HepG2 (cell line): Measurements from ENCODE around the gene NCOA7. TPM values are rescaled to one million over a fixed set of nuclear protein-coding genes. Genes with fewer than 3 reads are reported as not detected.

ENCODE experiments used
- CEBPG ChIP-seq: IDR thresholded peaks from 2 replicates; pipeline ENCODE4 v1.6.1; 2016
- DNMT3B ChIP-seq: conservative IDR thresholded peaks from 2 replicates; pipeline ENCODE4 v1.6.1; 2016; ENCODE audit warnings: missing biosample characterization, control low read depth
- ELF3 ChIP-seq: IDR thresholded peaks from 2 replicates; pipeline ENCODE4 v1.6.1; 2016; ENCODE audit warnings: missing genetic modification reagents, missing compliant biosample characterization
- HHEX ChIP-seq: IDR thresholded peaks from 2 replicates; pipeline ENCODE4 v1.6.1; 2016; ENCODE audit warnings: control low read depth
- HNRNPLL ChIP-seq: fragments of 200-400 bp; formaldehyde crosslinking; IDR thresholded peaks from 2 replicates; pipeline ENCODE4 v1.6.1; 2017; ENCODE audit warnings: mild to moderate bottlenecking, low read depth, low read length; ENCODE audit not compliant: poor library complexity, severe bottlenecking
- KLF11 ChIP-seq: IDR thresholded peaks from 2 replicates; pipeline ENCODE4 v1.6.1; 2016; ENCODE audit warnings: missing compliant biosample characterization
- KMT2A ChIP-seq: sonication (generic); formaldehyde crosslinking; IDR thresholded peaks from 2 replicates; pipeline ENCODE4 v1.4.0; 2020; ENCODE audit warnings: missing genetic modification reagents
- LCORL ChIP-seq, 2 experiments: fragments of 450-650 bp in 1 of 2; sonication (generic) in 1 of 2; formaldehyde crosslinking in 1 of 2; IDR thresholded peaks; 2 replicates each; pipeline versions ENCODE4 v1.5.0 to v1.6.1; 2017 to 2020; ENCODE audit warnings: antibody characterized with exemption in 1 of 2, missing genetic modification reagents in 1 of 2
- MEF2D ChIP-seq: sonication (generic); formaldehyde crosslinking; IDR thresholded peaks from 2 replicates; pipeline ENCODE4 v1.5.1; 2020; ENCODE audit warnings: mild to moderate bottlenecking, missing genetic modification reagents
- MIER2 ChIP-seq: IDR thresholded peaks from 2 replicates; pipeline ENCODE4 v1.6.1; 2016; ENCODE audit warnings: missing biosample characterization, missing genetic modification reagents
- SP4 ChIP-seq: sonication (generic); formaldehyde crosslinking; IDR thresholded peaks from 2 replicates; pipeline ENCODE4 v1.8.1; 2023; ENCODE audit warnings: mild to moderate bottlenecking, missing genetic modification reagents
- TBX3 ChIP-seq: fragments of 450-650 bp; IDR thresholded peaks from 2 replicates; pipeline ENCODE4 v1.6.1; 2017; ENCODE audit warnings: antibody characterized with exemption, mild to moderate bottlenecking, inconsistent platforms, borderline replicate concordance
- WIZ ChIP-seq: sonication (generic); formaldehyde crosslinking; IDR thresholded peaks from 2 replicates; pipeline ENCODE4 v1.5.1; 2020; ENCODE audit warnings: mild to moderate bottlenecking, missing genetic modification reagents
- XRCC5 ChIP-seq: fragments of 200-400 bp; formaldehyde crosslinking; optimal IDR thresholded peaks from 2 replicates; pipeline ENCODE3; 2017; ENCODE audit warnings: mild to moderate bottlenecking, low read length
- ZMYM3 ChIP-seq: sonication (generic); formaldehyde crosslinking; IDR thresholded peaks from 2 replicates; pipeline ENCODE4 v1.5.1; 2020; ENCODE audit warnings: mild to moderate bottlenecking, missing genetic modification reagents
- ZNF230 ChIP-seq: sonication (generic); formaldehyde crosslinking; IDR thresholded peaks from 2 replicates; pipeline ENCODE4 v1.4.0; 2020; ENCODE audit warnings: mild to moderate bottlenecking, missing genetic modification reagents
- ZNF317 ChIP-seq: sonication (generic); formaldehyde crosslinking; IDR thresholded peaks from 2 replicates; pipeline ENCODE4 v1.5.0; 2020; ENCODE audit warnings: mild to moderate bottlenecking, missing genetic modification reagents
- polyA plus RNA-seq, 8 experiments: library from polyadenylated mRNA; depleted of rRNA in 3 of 8; stranded (reverse) in 7 of 8; unstranded in 1 of 8; fragments of >200 nt; fragmentation: Illumina TruSeq in 4 of 8; extraction: Trizol in 4 of 8; gene quantifications; 2 replicates each; pipeline versions ENCODE4 v1.2.1 to v1.2.3, GENCODE V29; 2011 to 2016; ENCODE audit warnings: low read depth in 4 of 8, missing spikeins in 1 of 8, mixed read lengths in 1 of 8; ENCODE audit not compliant: insufficient read depth in 1 of 8
- total RNA-seq, 5 experiments: library from RNA; depleted of rRNA; stranded (reverse); fragments of >200 nt; fragmentation: Illumina TruSeq; extraction: Trizol; gene quantifications; 2 replicates each; pipeline ENCODE4 v1.2.3, GENCODE V29; 2016; ENCODE audit warnings: low read depth in 1 of 5
- TF ChIP-seq, protein P1 (sequence below): sonication (generic); formaldehyde crosslinking; IDR thresholded peaks from 2 replicates; pipeline ENCODE4 v1.5.0; 2020; ENCODE audit warnings: missing genetic modification reagents
- TF ChIP-seq, protein P2 (sequence below): sonication (generic); formaldehyde crosslinking; IDR thresholded peaks from 2 replicates; pipeline ENCODE4 v1.4.0; 2020; ENCODE audit warnings: missing genetic modification reagents, borderline replicate concordance
- TF ChIP-seq, protein P3 (sequence below): sonication (generic); formaldehyde crosslinking; IDR thresholded peaks from 2 replicates; pipeline ENCODE4 v1.9.0; 2022; ENCODE audit warnings: low read depth, missing genetic modification reagents
- TF ChIP-seq, protein P4 (sequence below): IDR thresholded peaks from 2 replicates; pipeline ENCODE4 v1.6.1; 2016; ENCODE audit warnings: missing compliant biosample characterization, missing genetic modification reagents, borderline replicate concordance
- TF ChIP-seq, protein P5 (sequence below): IDR thresholded peaks from 2 replicates; pipeline ENCODE4 v1.6.1; 2016

Gene NCOA7
- total and polyA plus RNA-seq, 2 of the 13 experiments (the other 11 are each of a cell fraction or from before 2014, with no cell fraction given), result 13.6 to 20.8 TPM

DNA sequence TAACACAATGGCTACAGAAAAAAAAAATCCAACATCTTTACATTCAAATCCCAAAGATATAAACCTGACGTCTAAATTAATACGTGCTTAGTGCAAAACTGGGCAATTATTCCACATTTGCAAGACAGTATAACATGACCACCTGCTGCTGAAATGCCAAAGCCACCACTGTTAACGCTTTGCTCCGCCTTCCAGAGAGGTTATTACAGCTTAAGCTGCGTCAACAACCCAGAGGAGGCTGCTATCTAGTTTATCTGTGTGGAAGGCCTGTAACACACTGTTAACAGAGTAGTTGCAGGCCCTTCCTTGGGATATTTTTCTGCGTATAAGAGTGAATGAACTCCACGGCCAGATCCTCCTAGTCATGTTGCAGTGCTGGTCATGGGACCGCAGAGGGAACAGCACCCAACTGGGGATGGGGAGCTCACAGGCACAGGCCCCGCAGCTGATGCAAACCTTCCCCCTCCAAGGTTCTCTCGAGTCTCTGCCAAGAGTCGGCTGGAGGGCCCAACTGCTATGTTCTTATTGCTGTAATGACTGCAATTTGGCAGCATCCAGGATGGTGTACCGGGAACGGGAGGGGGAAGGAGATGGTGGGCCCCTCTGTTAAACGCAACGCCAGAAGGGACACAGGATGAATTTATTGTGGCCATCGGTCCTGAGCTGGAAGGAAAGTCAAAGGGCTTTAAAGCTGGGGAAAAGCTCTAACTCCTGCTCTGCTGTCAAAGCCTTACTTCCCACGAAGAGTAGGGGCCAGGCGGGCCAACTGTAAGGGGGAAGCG is 993 bp upstream of the NCOA7 start (continued):
- TF ChIP-seq, protein P1, sequence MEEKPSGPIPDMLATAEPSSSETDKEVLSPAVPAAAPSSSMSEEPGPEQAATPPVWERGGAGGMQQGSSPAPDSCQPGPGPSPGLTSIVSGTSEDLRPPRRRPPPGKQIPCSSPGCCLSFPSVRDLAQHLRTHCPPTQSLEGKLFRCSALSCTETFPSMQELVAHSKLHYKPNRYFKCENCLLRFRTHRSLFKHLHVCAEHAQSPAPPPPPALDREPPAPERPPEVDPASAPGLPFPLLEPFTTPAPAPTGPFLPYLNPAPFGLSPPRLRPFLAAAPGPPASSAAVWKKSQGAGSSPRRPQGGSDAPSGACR, result no peak
- no peak for TF ChIP-seq TBX3
- TF ChIP-seq, protein P2, sequence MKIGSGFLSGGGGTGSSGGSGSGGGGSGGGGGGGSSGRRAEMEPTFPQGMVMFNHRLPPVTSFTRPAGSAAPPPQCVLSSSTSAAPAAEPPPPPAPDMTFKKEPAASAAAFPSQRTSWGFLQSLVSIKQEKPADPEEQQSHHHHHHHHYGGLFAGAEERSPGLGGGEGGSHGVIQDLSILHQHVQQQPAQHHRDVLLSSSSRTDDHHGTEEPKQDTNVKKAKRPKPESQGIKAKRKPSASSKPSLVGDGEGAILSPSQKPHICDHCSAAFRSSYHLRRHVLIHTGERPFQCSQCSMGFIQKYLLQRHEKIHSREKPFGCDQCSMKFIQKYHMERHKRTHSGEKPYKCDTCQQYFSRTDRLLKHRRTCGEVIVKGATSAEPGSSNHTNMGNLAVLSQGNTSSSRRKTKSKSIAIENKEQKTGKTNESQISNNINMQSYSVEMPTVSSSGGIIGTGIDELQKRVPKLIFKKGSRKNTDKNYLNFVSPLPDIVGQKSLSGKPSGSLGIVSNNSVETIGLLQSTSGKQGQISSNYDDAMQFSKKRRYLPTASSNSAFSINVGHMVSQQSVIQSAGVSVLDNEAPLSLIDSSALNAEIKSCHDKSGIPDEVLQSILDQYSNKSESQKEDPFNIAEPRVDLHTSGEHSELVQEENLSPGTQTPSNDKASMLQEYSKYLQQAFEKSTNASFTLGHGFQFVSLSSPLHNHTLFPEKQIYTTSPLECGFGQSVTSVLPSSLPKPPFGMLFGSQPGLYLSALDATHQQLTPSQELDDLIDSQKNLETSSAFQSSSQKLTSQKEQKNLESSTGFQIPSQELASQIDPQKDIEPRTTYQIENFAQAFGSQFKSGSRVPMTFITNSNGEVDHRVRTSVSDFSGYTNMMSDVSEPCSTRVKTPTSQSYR (CRISPR knock-in tag), result 0 out of 2 replicates have a peak, but pooled peaks have one; percentile 15
- TF ChIP-seq WIZ (CRISPR knock-in tag), result 0 out of 2 replicates have a peak, but pooled peaks have one; percentile 24
- TF ChIP-seq ZNF230, result 0 out of 2 replicates have a peak, but pooled peaks have one; percentile 30
- TF ChIP-seq MIER2 (CRISPR knock-in tag), result 0 out of 2 replicates have a peak, but pooled peaks have one; percentile 45
- TF ChIP-seq SP4 (CRISPR knock-in tag), result no peak
- peak; percentile 65 for TF ChIP-seq MEF2D
- TF ChIP-seq LCORL (IDR thresholded peaks at IDR 0.05), result no peak
- peak; percentile 16; the same call in 1 of the 2 replicates for TF ChIP-seq LCORL (CRISPR knock-in tag; IDR thresholded peaks at IDR 0.05)
- TF ChIP-seq, protein P3, sequence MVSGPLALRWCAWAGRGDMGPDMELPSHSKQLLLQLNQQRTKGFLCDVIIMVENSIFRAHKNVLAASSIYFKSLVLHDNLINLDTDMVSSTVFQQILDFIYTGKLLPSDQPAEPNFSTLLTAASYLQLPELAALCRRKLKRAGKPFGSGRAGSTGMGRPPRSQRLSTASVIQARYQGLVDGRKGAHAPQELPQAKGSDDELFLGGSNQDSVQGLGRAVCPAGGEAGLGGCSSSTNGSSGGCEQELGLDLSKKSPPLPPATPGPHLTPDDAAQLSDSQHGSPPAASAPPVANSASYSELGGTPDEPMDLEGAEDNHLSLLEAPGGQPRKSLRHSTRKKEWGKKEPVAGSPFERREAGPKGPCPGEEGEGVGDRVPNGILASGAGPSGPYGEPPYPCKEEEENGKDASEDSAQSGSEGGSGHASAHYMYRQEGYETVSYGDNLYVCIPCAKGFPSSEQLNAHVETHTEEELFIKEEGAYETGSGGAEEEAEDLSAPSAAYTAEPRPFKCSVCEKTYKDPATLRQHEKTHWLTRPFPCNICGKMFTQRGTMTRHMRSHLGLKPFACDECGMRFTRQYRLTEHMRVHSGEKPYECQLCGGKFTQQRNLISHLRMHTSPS (CRISPR knock-in tag), result no peak
- TF ChIP-seq ZMYM3 (CRISPR knock-in tag), result 0 out of 2 replicates have a peak, but pooled peaks have one; percentile 27
- peak; percentile 16; the same call in 1 of the 2 replicates for TF ChIP-seq ELF3
- TF ChIP-seq KMT2A (CRISPR knock-in tag), result peak; percentile 35; the same call in 1 of the 2 replicates
- peak; percentile 5; the same call in 1 of the 2 replicates for TF ChIP-seq HHEX (CRISPR knock-in tag)
- 0 out of 2 replicates have a peak, but pooled peaks have one; percentile 59 for TF ChIP-seq DNMT3B (CRISPR knock-in tag)
- peak; percentile 38 for TF ChIP-seq HNRNPLL
- peak; percentile 74; the same call in 1 of the 2 replicates for TF ChIP-seq KLF11 (CRISPR knock-in tag)
- peak; percentile 54 for TF ChIP-seq CEBPG (CRISPR knock-in tag)
- TF ChIP-seq, protein P4, sequence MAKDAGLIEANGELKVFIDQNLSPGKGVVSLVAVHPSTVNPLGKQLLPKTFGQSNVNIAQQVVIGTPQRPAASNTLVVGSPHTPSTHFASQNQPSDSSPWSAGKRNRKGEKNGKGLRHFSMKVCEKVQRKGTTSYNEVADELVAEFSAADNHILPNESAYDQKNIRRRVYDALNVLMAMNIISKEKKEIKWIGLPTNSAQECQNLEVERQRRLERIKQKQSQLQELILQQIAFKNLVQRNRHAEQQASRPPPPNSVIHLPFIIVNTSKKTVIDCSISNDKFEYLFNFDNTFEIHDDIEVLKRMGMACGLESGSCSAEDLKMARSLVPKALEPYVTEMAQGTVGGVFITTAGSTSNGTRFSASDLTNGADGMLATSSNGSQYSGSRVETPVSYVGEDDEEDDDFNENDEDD, result 0 out of 2 replicates have a peak, but pooled peaks have one; percentile 48
- TF ChIP-seq XRCC5, result peak; percentile 14
- peak; percentile 65; the same call in 1 of the 2 replicates for TF ChIP-seq ZNF317 (CRISPR knock-in tag)
- TF ChIP-seq, protein P5, sequence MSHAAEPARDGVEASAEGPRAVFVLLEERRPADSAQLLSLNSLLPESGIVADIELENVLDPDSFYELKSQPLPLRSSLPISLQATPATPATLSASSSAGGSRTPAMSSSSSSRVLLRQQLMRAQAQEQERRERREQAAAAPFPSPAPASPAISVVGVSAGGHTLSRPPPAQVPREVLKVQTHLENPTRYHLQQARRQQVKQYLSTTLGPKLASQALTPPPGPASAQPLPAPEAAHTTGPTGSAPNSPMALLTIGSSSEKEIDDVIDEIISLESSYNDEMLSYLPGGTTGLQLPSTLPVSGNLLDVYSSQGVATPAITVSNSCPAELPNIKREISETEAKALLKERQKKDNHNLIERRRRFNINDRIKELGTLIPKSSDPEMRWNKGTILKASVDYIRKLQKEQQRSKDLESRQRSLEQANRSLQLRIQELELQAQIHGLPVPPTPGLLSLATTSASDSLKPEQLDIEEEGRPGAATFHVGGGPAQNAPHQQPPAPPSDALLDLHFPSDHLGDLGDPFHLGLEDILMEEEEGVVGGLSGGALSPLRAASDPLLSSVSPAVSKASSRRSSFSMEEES (CRISPR knock-in tag), result peak; percentile 72; the same call in 1 of the 2 replicates
